ENCODE data around the gene EPHA7.

EPHA7 gene

GRCh38 chr6:93294879-93295278 lies 124.5 kb downstream of the EPHA7 start:
- ATAC-seq, result no peak

GRCh38 chr6:93293872-93294271 lies 125.5 kb downstream of the EPHA7 start:
- TF ChIP-seq TCF4 (CRISPR knock-in tag; IDR thresholded peaks at IDR 0.05; ENCODE audit: borderline replicate concordance), result no peak
- TF ChIP-seq, protein P1, sequence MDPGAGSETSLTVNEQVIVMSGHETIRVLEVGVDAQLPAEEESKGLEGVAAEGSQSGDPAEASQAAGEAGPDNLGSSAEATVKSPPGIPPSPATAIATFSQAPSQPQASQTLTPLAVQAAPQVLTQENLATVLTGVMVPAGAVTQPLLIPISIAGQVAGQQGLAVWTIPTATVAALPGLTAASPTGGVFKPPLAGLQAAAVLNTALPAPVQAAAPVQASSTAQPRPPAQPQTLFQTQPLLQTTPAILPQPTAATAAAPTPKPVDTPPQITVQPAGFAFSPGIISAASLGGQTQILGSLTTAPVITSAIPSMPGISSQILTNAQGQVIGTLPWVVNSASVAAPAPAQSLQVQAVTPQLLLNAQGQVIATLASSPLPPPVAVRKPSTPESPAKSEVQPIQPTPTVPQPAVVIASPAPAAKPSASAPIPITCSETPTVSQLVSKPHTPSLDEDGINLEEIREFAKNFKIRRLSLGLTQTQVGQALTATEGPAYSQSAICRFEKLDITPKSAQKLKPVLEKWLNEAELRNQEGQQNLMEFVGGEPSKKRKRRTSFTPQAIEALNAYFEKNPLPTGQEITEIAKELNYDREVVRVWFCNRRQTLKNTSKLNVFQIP (CRISPR knock-in tag; IDR thresholded peaks at IDR 0.05; ENCODE audit: borderline replicate concordance, low read depth), result no peak
- TF ChIP-seq ZNF70 (CRISPR knock-in tag; IDR thresholded peaks at IDR 0.05), result no peak
- TF ChIP-seq ZNF8 (CRISPR knock-in tag; IDR thresholded peaks at IDR 0.05), result no peak
- TF ChIP-seq ZFP30 (CRISPR knock-in tag; IDR thresholded peaks at IDR 0.05), result no peak
- no peak for TF ChIP-seq TSHZ2 (CRISPR knock-in tag; IDR thresholded peaks at IDR 0.05)
- no peak for TF ChIP-seq CSDC2 (CRISPR knock-in tag; IDR thresholded peaks at IDR 0.05)
- no peak for TF ChIP-seq ESRRG (CRISPR knock-in tag; IDR thresholded peaks at IDR 0.05)
- TF ChIP-seq CREB5 (CRISPR knock-in tag; IDR thresholded peaks at IDR 0.05; ENCODE audit: low read depth), result no peak
- TF ChIP-seq OSR1 (CRISPR knock-in tag; IDR thresholded peaks at IDR 0.05), result no peak
- no peak for TF ChIP-seq GLIS3 (CRISPR knock-in tag; IDR thresholded peaks at IDR 0.05)
- TF ChIP-seq, protein P2, sequence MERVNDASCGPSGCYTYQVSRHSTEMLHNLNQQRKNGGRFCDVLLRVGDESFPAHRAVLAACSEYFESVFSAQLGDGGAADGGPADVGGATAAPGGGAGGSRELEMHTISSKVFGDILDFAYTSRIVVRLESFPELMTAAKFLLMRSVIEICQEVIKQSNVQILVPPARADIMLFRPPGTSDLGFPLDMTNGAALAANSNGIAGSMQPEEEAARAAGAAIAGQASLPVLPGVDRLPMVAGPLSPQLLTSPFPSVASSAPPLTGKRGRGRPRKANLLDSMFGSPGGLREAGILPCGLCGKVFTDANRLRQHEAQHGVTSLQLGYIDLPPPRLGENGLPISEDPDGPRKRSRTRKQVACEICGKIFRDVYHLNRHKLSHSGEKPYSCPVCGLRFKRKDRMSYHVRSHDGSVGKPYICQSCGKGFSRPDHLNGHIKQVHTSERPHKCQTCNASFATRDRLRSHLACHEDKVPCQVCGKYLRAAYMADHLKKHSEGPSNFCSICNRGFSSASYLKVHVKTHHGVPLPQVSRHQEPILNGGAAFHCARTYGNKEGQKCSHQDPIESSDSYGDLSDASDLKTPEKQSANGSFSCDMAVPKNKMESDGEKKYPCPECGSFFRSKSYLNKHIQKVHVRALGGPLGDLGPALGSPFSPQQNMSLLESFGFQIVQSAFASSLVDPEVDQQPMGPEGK (CRISPR knock-in tag; IDR thresholded peaks at IDR 0.05; ENCODE audit: borderline replicate concordance), result no peak
- TF ChIP-seq ZC3H10 (CRISPR knock-in tag; IDR thresholded peaks at IDR 0.05), result no peak
- no peak for TF ChIP-seq RARB (CRISPR knock-in tag; IDR thresholded peaks at IDR 0.05)
- TF ChIP-seq ZFP3 (CRISPR knock-in tag; IDR thresholded peaks at IDR 0.05), result no peak
- no peak for TF ChIP-seq SNAI2 (CRISPR knock-in tag; IDR thresholded peaks at IDR 0.05)
- no peak for TF ChIP-seq ISL1 (CRISPR knock-in tag; IDR thresholded peaks at IDR 0.05)
- no peak for ATAC-seq

More at GRCh38 chr6:93294879-93295278, 124.5 kb downstream of the EPHA7 start:
- no peak for TF ChIP-seq TCF4 (CRISPR knock-in tag; IDR thresholded peaks at IDR 0.05; ENCODE audit: borderline replicate concordance)
- TF ChIP-seq, protein P3, sequence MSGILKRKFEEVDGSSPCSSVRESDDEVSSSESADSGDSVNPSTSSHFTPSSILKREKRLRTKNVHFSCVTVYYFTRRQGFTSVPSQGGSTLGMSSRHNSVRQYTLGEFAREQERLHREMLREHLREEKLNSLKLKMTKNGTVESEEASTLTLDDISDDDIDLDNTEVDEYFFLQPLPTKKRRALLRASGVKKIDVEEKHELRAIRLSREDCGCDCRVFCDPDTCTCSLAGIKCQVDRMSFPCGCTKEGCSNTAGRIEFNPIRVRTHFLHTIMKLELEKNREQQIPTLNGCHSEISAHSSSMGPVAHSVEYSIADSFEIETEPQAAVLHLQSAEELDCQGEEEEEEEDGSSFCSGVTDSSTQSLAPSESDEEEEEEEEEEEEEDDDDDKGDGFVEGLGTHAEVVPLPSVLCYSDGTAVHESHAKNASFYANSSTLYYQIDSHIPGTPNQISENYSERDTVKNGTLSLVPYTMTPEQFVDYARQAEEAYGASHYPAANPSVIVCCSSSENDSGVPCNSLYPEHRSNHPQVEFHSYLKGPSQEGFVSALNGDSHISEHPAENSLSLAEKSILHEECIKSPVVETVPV (CRISPR knock-in tag; IDR thresholded peaks at IDR 0.05), result no peak
- TF ChIP-seq ISL1 (CRISPR knock-in tag; IDR thresholded peaks at IDR 0.05), result no peak
- TF ChIP-seq SNAI2 (CRISPR knock-in tag; IDR thresholded peaks at IDR 0.05), result no peak
- TF ChIP-seq ZNF70 (CRISPR knock-in tag; IDR thresholded peaks at IDR 0.05), result no peak
- TF ChIP-seq ZNF8 (CRISPR knock-in tag; IDR thresholded peaks at IDR 0.05), result no peak

- TF ChIP-seq ZNF70 (CRISPR knock-in tag; IDR thresholded peaks at IDR 0.05) (no peak), RARB (CRISPR knock-in tag; IDR thresholded peaks at IDR 0.05) (no peak), SNAI2 (CRISPR knock-in tag; IDR thresholded peaks at IDR 0.05) (no peak), ZC3H10 (CRISPR knock-in tag; IDR thresholded peaks at IDR 0.05) (no peak), CREB5 (CRISPR knock-in tag; IDR thresholded peaks at IDR 0.05; ENCODE audit: low read depth) (no peak), ESRRG (CRISPR knock-in tag; IDR thresholded peaks at IDR 0.05) (no peak), GLIS3 (CRISPR knock-in tag; IDR thresholded peaks at IDR 0.05) (no peak), BACH2 (CRISPR knock-in tag; IDR thresholded peaks at IDR 0.05; ENCODE audit: borderline replicate concordance) (no peak), ZNF8 (CRISPR knock-in tag; IDR thresholded peaks at IDR 0.05) (no peak), ARNTL (CRISPR knock-in tag; IDR thresholded peaks at IDR 0.05; ENCODE audit: borderline replicate concordance, low read depth) (no peak), TSHZ2 (CRISPR knock-in tag; IDR thresholded peaks at IDR 0.05) (no peak), CSDC2 (CRISPR knock-in tag; IDR thresholded peaks at IDR 0.05) (no peak), ZNF565 (CRISPR knock-in tag; conservative IDR thresholded peaks at IDR 0.05; ENCODE audit: low read depth) (no peak), ZFP30 (CRISPR knock-in tag; IDR thresholded peaks at IDR 0.05) (no peak), TCF4 (CRISPR knock-in tag; IDR thresholded peaks at IDR 0.05; ENCODE audit: borderline replicate concordance) (no peak), ZFP3 (CRISPR knock-in tag; IDR thresholded peaks at IDR 0.05) (no peak)
- TF ChIP-seq, protein P1 (CRISPR knock-in tag; IDR thresholded peaks at IDR 0.05; ENCODE audit: borderline replicate concordance, low read depth), result no peak
Measured at GRCh38 chr6:93293460-93293859, 125.9 kb downstream of the EPHA7 start.

More at GRCh38 chr6:93293460-93293859, 125.9 kb downstream of the EPHA7 start:
- no peak for ATAC-seq
